ENCODE measurements around the gene SMIM29. TPM values are rescaled to one million over a fixed set of nuclear protein-coding genes. Genes with fewer than 3 reads are reported as not detected.

SMIM29 gene
- total RNA-seq, 1 donor from 2014 or later: 13.9 TPM

- Histone ChIP-seq H3K9me3 (ENCODE audit: insufficient read depth, low read depth, low read length) (no peaks in the 10 kb centered on the region), H3K79me2 (ENCODE audit: insufficient read depth, low read length) (no peaks in the 10 kb centered on the region), H3K4me1 (ENCODE audit: insufficient read depth, low read length) (peaks cover 22% of the 10 kb centered on the region), H3K9ac (ENCODE audit: low read length) (peak overlapping the region; percentile 63), H3K36me3 (ENCODE audit: insufficient read depth, low read length) (no peaks in the 10 kb centered on the region), H3K27me3 (ENCODE audit: insufficient read depth, low read length) (no peaks in the 10 kb centered on the region), H2AFZ (ENCODE audit: low read depth, low read length) (peak overlapping the region; percentile 82), H3K27ac (ENCODE audit: low read depth, low read length) (peak overlapping the region; percentile 65), H3K4me3 (ENCODE audit: insufficient read depth, low read depth, low read length) (peak overlapping the region; percentile 44), H4K20me1 (ENCODE audit: insufficient read depth, low read length) (no peaks in the 10 kb centered on the region), H3K4me2 (ENCODE audit: low read length) (peak overlapping the region; percentile 85)
- H3K4me3 Mint-ChIP-seq (ENCODE audit: unreplicated experiment): peak overlapping the region; percentile 80
- no peak for FAIRE-seq
- H3K9me3 Mint-ChIP-seq (ENCODE audit: unreplicated experiment): no peaks in the 10 kb centered on the region
- peak overlapping the region; percentile 89 for H3K27ac Mint-ChIP-seq (ENCODE audit: unreplicated experiment)
- no peak for DNase-seq (ENCODE audit: low read depth)
- H3K4me1 Mint-ChIP-seq (ENCODE audit: low read depth, unreplicated experiment): peaks cover 6% of the 10 kb centered on the region
- no peaks in the 10 kb centered on the region for H3K36me3 Mint-ChIP-seq (ENCODE audit: low read depth, unreplicated experiment)
- peaks cover 3% of the 10 kb centered on the region for H3K27me3 Mint-ChIP-seq (ENCODE audit: low read depth, unreplicated experiment)
- no peak for TF ChIP-seq CTCF (IDR thresholded peaks at IDR 0.05; ENCODE audit: insufficient read depth, low read depth, low read length)
- TF ChIP-seq EZH2 (IDR thresholded peaks at IDR 0.05; ENCODE audit: insufficient read depth, low read length): no peak
Measured at GRCh38 chr6:34223381-34223955, 25.3 kb downstream of the SMIM29 start.

- Histone ChIP-seq H3K27ac (ENCODE audit: low read depth, low read length) (no peak overlapping the region), H3K4me3 (ENCODE audit: insufficient read depth, low read depth, low read length) (no peak overlapping the region), H3K9me3 (ENCODE audit: insufficient read depth, low read depth, low read length) (no peaks in the 10 kb centered on the region), H3K36me3 (ENCODE audit: insufficient read depth, low read length) (no peaks in the 10 kb centered on the region), H3K79me2 (ENCODE audit: insufficient read depth, low read length) (no peaks in the 10 kb centered on the region), H3K4me2 (ENCODE audit: low read length) (no peak overlapping the region), H3K4me1 (ENCODE audit: insufficient read depth, low read length) (peaks cover 8% of the 10 kb centered on the region), H3K27me3 (ENCODE audit: insufficient read depth, low read length) (no peaks in the 10 kb centered on the region), H4K20me1 (ENCODE audit: insufficient read depth, low read length) (no peaks in the 10 kb centered on the region), H3K9ac (ENCODE audit: low read length) (no peak overlapping the region), H2AFZ (ENCODE audit: low read depth, low read length) (no peak overlapping the region)
- Mint-ChIP-seq H3K27me3 (ENCODE audit: low read depth, unreplicated experiment) (no peaks in the 10 kb centered on the region), H3K4me1 (ENCODE audit: low read depth, unreplicated experiment) (no peaks in the 10 kb centered on the region), H3K4me3 (ENCODE audit: unreplicated experiment) (no peak overlapping the region), H3K9me3 (ENCODE audit: unreplicated experiment) (no peaks in the 10 kb centered on the region), H3K36me3 (ENCODE audit: low read depth, unreplicated experiment) (no peaks in the 10 kb centered on the region), H3K27ac (ENCODE audit: unreplicated experiment) (no peak overlapping the region)
- DNase-seq (ENCODE audit: low read depth) (no peak), FAIRE-seq (no peak)
- TF ChIP-seq EZH2 (IDR thresholded peaks at IDR 0.05; ENCODE audit: insufficient read depth, low read length) (no peak), CTCF (IDR thresholded peaks at IDR 0.05; ENCODE audit: insufficient read depth, low read depth, low read length) (no peak)
Measured at GRCh38 chr6:34218691-34219090, 30.1 kb downstream of the SMIM29 start.

GRCh38 chr6:34213772-34214171 lies 35.0 kb downstream of the SMIM29 start:
- FAIRE-seq: no peak

More at GRCh38 chr6:34213772-34214171, 35.0 kb downstream of the SMIM29 start:
- H3K4me3 Mint-ChIP-seq (ENCODE audit: unreplicated experiment): no peak overlapping the region
- Histone ChIP-seq H3K27ac (ENCODE audit: low read depth, low read length) (no peak overlapping the region), H3K9me3 (ENCODE audit: insufficient read depth, low read depth, low read length) (no peaks in the 10 kb centered on the region), H3K4me1 (ENCODE audit: insufficient read depth, low read length) (no peaks in the 10 kb centered on the region), H3K9ac (ENCODE audit: low read length) (no peak overlapping the region), H3K36me3 (ENCODE audit: insufficient read depth, low read length) (no peaks in the 10 kb centered on the region), H3K79me2 (ENCODE audit: insufficient read depth, low read length) (no peaks in the 10 kb centered on the region), H2AFZ (ENCODE audit: low read depth, low read length) (no peak overlapping the region), H3K4me2 (ENCODE audit: low read length) (no peak overlapping the region), H3K4me3 (ENCODE audit: insufficient read depth, low read depth, low read length) (no peak overlapping the region), H3K27me3 (ENCODE audit: insufficient read depth, low read length) (no peaks in the 10 kb centered on the region), H4K20me1 (ENCODE audit: insufficient read depth, low read length) (no peaks in the 10 kb centered on the region)
- no peaks in the 10 kb centered on the region for H3K9me3 Mint-ChIP-seq (ENCODE audit: unreplicated experiment)
- H3K27ac Mint-ChIP-seq (ENCODE audit: unreplicated experiment): no peak overlapping the region
- DNase-seq (ENCODE audit: low read depth): no peak
- H3K27me3 Mint-ChIP-seq (ENCODE audit: low read depth, unreplicated experiment): no peaks in the 10 kb centered on the region
- TF ChIP-seq CTCF (IDR thresholded peaks at IDR 0.05; ENCODE audit: insufficient read depth, low read depth, low read length) (no peak), EZH2 (IDR thresholded peaks at IDR 0.05; ENCODE audit: insufficient read depth, low read length) (no peak)
- no peaks in the 10 kb centered on the region for H3K36me3 Mint-ChIP-seq (ENCODE audit: low read depth, unreplicated experiment)
- no peaks in the 10 kb centered on the region for H3K4me1 Mint-ChIP-seq (ENCODE audit: low read depth, unreplicated experiment)
